H9 (cell line): Measurements from ENCODE around the gene CHDH. TPM values are rescaled to one million over a fixed set of nuclear protein-coding genes. Genes with fewer than 3 reads are reported as not detected.

Source experiments
- DNase-seq: peaks from one replicate; pipeline ENCODE4 v3.0.0-alpha.2; 2017
- H2AFZ ChIP-seq: one replicate; pipeline ENCODE4 v1.6.1; 2013; ENCODE audit warnings: mild to moderate bottlenecking, low read length, control low read depth, moderate library complexity
- H2AK5ac ChIP-seq: 2 replicates; pipeline ENCODE4 v1.6.1; 2013; ENCODE audit warnings: low read length, control low read depth, mixed read lengths; ENCODE audit not compliant: insufficient read length
- H2BK120ac ChIP-seq: one replicate; pipeline ENCODE4 v1.6.1; 2013; ENCODE audit warnings: low read depth, mild to moderate bottlenecking, low read length, control low read depth, inconsistent platforms; ENCODE audit not compliant: poor library complexity, severe bottlenecking
- H2BK12ac ChIP-seq: 2 replicates; pipeline ENCODE4 v1.6.1; 2013; ENCODE audit warnings: low read length, control low read depth, mixed read lengths, low read depth; ENCODE audit not compliant: insufficient read length
- H2BK15ac ChIP-seq: 2 replicates; pipeline ENCODE4 v1.6.1; 2013; ENCODE audit warnings: low read depth, low read length, control low read depth
- H2BK20ac ChIP-seq: one replicate; pipeline ENCODE4 v1.6.1; 2013; ENCODE audit warnings: low read depth, mild to moderate bottlenecking, low read length, control low read depth, inconsistent platforms; ENCODE audit not compliant: poor library complexity, severe bottlenecking
- H2BK5ac ChIP-seq: 2 replicates; pipeline ENCODE4 v1.6.1; 2013; ENCODE audit warnings: low read length, control low read depth, mixed read lengths; ENCODE audit not compliant: insufficient read length
- H3K14ac ChIP-seq: 2 replicates; pipeline ENCODE4 v1.6.1; 2013; ENCODE audit warnings: low read length, control low read depth; ENCODE audit not compliant: insufficient read depth
- H3K18ac ChIP-seq: 2 replicates; pipeline ENCODE4 v1.6.1; 2013; ENCODE audit warnings: low read depth, mild to moderate bottlenecking, mixed read lengths, low read length, control low read depth; ENCODE audit not compliant: insufficient read length
- H3K23ac ChIP-seq: 2 replicates; pipeline ENCODE4 v1.6.1; 2013; ENCODE audit warnings: low read length, control low read depth, mixed read lengths, low read depth; ENCODE audit not compliant: insufficient read length
- H3K23me2 ChIP-seq: 2 replicates; pipeline ENCODE4 v1.6.1; 2013; ENCODE audit warnings: low read depth, mild to moderate bottlenecking, mixed read lengths, low read length, control low read depth; ENCODE audit not compliant: insufficient read length, poor library complexity, severe bottlenecking
- H3K27ac ChIP-seq: 2 replicates; pipeline ENCODE4 v1.5.1; 2013; ENCODE audit warnings: low read length, control low read depth, mixed read lengths, low read depth; ENCODE audit not compliant: insufficient read length
- H3K27me3 ChIP-seq: 2 replicates; pipeline ENCODE4 v1.6.1; 2013; ENCODE audit warnings: low read length, control low read depth, inconsistent platforms; ENCODE audit not compliant: insufficient read depth
- H3K4ac ChIP-seq: 2 replicates; pipeline ENCODE4 v1.6.1; 2013; ENCODE audit warnings: low read depth, mild to moderate bottlenecking, control low read depth, inconsistent platforms, low read length, moderate library complexity
- H3K4me1 ChIP-seq: 2 replicates; pipeline ENCODE4 v1.6.1; 2013; ENCODE audit warnings: low read length, control low read depth, inconsistent platforms; ENCODE audit not compliant: insufficient read depth
- H3K4me2 ChIP-seq: 2 replicates; pipeline ENCODE4 v1.6.1; 2013; ENCODE audit warnings: low read length, control low read depth, mixed read lengths; ENCODE audit not compliant: insufficient read length, insufficient read depth
- H3K56ac ChIP-seq: 2 replicates; pipeline ENCODE4 v1.6.1; 2013; ENCODE audit warnings: low read depth, mild to moderate bottlenecking, mixed read lengths, low read length, control low read depth; ENCODE audit not compliant: insufficient read length
- H3K79me1 ChIP-seq: 2 replicates; pipeline ENCODE4 v1.6.1; 2013; ENCODE audit warnings: low read depth, mild to moderate bottlenecking, moderate library complexity, low read length, control low read depth, inconsistent platforms; ENCODE audit not compliant: insufficient read depth, poor library complexity, severe bottlenecking
- H3K79me2 ChIP-seq: 2 replicates; pipeline ENCODE4 v1.6.1; 2013; ENCODE audit warnings: low read length, control low read depth, inconsistent platforms; ENCODE audit not compliant: insufficient read depth
- H3K9ac ChIP-seq: 2 replicates; pipeline ENCODE4 v1.6.1; 2013; ENCODE audit warnings: low read length, control low read depth, mixed read lengths; ENCODE audit not compliant: insufficient read length; ENCODE audit errors: extremely low read depth
- H3K9me3 ChIP-seq: one replicate; pipeline ENCODE4 v1.6.1; 2013; ENCODE audit warnings: low read depth, low read length, inconsistent platforms; ENCODE audit not compliant: control insufficient read depth
- H3T11ph ChIP-seq: one replicate; pipeline ENCODE4 v1.6.1; 2013; ENCODE audit warnings: mild to moderate bottlenecking, low read length, control low read depth, inconsistent platforms
- H4K20me1 ChIP-seq: one replicate; pipeline ENCODE4 v1.6.1; 2013; ENCODE audit not compliant: control insufficient read depth, insufficient read length, insufficient read depth
- H4K5ac ChIP-seq: 2 replicates; pipeline ENCODE4 v1.6.1; 2013; ENCODE audit warnings: low read depth, mild to moderate bottlenecking, mixed read lengths, low read length, control low read depth; ENCODE audit not compliant: insufficient read length
- H4K8ac ChIP-seq: replicated peaks from 2 replicates; pipeline ENCODE4 v1.6.1; 2013; ENCODE audit warnings: low read length, control low read depth, mixed read lengths, low read depth; ENCODE audit not compliant: insufficient read length
- H4K91ac ChIP-seq: 2 replicates; pipeline ENCODE4 v1.6.1; 2013; ENCODE audit warnings: low read depth, mild to moderate bottlenecking, moderate library complexity, mixed read lengths, low read length, control low read depth; ENCODE audit not compliant: insufficient read length
- H3K27ac Mint-ChIP-seq, 3 experiments: 2 replicates in 2 of 3; 3 replicates in 1 of 3; pipeline ENCODE4 v1.8.0; 2020 to 2021; ENCODE audit warnings: mixed read lengths in 3 of 3, mild to moderate bottlenecking in 1 of 3, moderate library complexity in 1 of 3
- H3K27me3 Mint-ChIP-seq: 2 replicates; pipeline ENCODE4 v1.8.0; 2021; ENCODE audit warnings: low read depth, mild to moderate bottlenecking, moderate library complexity, mixed read lengths
- H3K36me3 Mint-ChIP-seq, 3 experiments: 2 replicates in 2 of 3; 3 replicates in 1 of 3; pipeline ENCODE4 v1.8.0; 2020 to 2021; ENCODE audit warnings: low read depth in 3 of 3, mixed read lengths in 3 of 3; ENCODE audit not compliant: insufficient read depth in 1 of 3
- H3K4me1 Mint-ChIP-seq, 2 experiments: 2 replicates each; pipeline ENCODE4 v1.8.0; 2020; ENCODE audit warnings: mixed read lengths in 2 of 2
- H3K4me3 Mint-ChIP-seq, 2 experiments: 2 replicates in 1 of 2; 3 replicates in 1 of 2; pipeline ENCODE4 v1.8.0; 2020 to 2021; ENCODE audit warnings: mild to moderate bottlenecking in 2 of 2, mixed read lengths in 2 of 2, moderate library complexity in 1 of 2
- H3K9me3 Mint-ChIP-seq, 2 experiments: 2 replicates in 1 of 2; 3 replicates in 1 of 2; pipeline ENCODE4 v1.8.0; 2020; ENCODE audit warnings: mild to moderate bottlenecking in 2 of 2, mixed read lengths in 2 of 2, moderate library complexity in 1 of 2
- WGBS: extraction: QIAGEN DNeasy Blood & Tissue Kit; methylation state at CpG from one replicate; pipeline ENCODE4 v1.1.7; 2013; ENCODE audit warnings: missing lambda C conversion rate, low lambda C conversion rate, mixed read lengths; ENCODE audit not compliant: insufficient read length; ENCODE audit errors: extremely low coverage; 5-methylcytosine and 5-hydroxymethylcytosine counted together
- total RNA-seq: library from RNA; stranded (reverse); gene quantifications from 2 replicates; pipeline ENCODE4 v1.2.1, GENCODE V29; 2021
- TF ChIP-seq, protein P1 (sequence below): fragments of 200-600 bp; sonication (generic); conservative IDR thresholded peaks from 3 replicates; pipeline ENCODE4 v1.8.0; 2021; ENCODE audit warnings: antibody characterized with exemption, mild to moderate bottlenecking

CHDH gene
- total RNA-seq, 1 experiment from 2014 or later = 11.0 TPM

DNA sequence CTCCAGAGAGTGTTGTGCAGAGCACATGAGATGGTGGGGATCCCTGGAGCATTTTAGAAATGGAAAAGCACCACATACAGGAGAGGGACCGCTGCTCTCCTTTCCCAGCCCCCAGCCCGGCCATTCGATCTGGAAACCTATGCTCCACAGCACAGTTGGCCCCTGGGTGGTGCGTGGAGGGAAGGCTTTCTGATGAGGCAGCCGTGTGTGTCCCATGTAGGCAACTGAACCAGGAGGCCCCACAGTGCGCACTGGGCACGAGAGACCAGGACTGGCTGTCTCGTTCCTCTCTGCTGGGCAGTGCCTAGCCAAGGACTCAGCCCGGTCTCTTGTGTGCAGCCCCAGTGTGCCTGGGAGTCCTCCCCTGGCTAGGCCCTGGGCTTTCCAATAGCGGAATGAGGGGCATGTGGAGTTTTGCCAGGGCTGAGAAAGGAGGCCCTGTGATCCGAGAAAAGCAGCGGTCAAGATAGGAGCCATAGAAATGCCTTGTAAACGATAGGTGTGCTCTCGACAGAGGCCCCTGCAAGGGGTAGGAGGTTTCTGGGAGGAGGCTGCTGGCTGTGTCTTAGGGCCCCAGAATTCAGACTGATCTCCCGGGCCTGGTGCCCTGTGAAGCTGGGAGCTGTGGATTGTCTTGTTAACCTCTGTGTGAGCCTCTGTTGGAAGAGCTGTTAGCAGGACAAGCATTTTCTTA is 39.0 kb downstream of the CHDH start:
- H3K4me1 ChIP-seq = no peaks in the 10 kb centered on the region; the same call in 1 of the 2 replicates
- Mint-ChIP-seq H3K27me3 (no peaks in the 10 kb centered on the region; the same call in 1 of the 2 replicates), H3K4me3 (no peak overlapping the region), H3K4me1 (peaks cover 14 to 18% of the 10 kb centered on the region in 2 experiments), H3K9me3 (no peaks in the 10 kb centered on the region), H3K36me3 (no peaks in the 10 kb centered on the region), H3K27ac (peak overlapping the region in 1 of 3 experiments; percentile 61; a peak in 2 of 7 replicates)
- no peaks in the 10 kb centered on the region for H3K23me2 ChIP-seq
- no peak overlapping the region for H4K8ac ChIP-seq
- no peak overlapping the region for H3K23ac ChIP-seq
- H4K5ac ChIP-seq = no peak overlapping the region
- H2BK15ac ChIP-seq = no peak overlapping the region
- H3K56ac ChIP-seq = no peak overlapping the region
- no peak overlapping the region for H2BK5ac ChIP-seq
- no peaks in the 10 kb centered on the region for H4K20me1 ChIP-seq
- H3K79me1 ChIP-seq = no peaks in the 10 kb centered on the region
- H3T11ph ChIP-seq = no peak overlapping the region
- H4K91ac ChIP-seq = no peak overlapping the region
- no peak overlapping the region for H3K27ac ChIP-seq
- no peak overlapping the region for H3K14ac ChIP-seq
- no peaks in the 10 kb centered on the region for H3K27me3 ChIP-seq
- H3K4ac ChIP-seq = no peak overlapping the region
- peak; percentile 20 for DNase-seq
- H2BK12ac ChIP-seq = no peak overlapping the region
- no peaks in the 10 kb centered on the region for H3K79me2 ChIP-seq
- TF ChIP-seq, protein P1, sequence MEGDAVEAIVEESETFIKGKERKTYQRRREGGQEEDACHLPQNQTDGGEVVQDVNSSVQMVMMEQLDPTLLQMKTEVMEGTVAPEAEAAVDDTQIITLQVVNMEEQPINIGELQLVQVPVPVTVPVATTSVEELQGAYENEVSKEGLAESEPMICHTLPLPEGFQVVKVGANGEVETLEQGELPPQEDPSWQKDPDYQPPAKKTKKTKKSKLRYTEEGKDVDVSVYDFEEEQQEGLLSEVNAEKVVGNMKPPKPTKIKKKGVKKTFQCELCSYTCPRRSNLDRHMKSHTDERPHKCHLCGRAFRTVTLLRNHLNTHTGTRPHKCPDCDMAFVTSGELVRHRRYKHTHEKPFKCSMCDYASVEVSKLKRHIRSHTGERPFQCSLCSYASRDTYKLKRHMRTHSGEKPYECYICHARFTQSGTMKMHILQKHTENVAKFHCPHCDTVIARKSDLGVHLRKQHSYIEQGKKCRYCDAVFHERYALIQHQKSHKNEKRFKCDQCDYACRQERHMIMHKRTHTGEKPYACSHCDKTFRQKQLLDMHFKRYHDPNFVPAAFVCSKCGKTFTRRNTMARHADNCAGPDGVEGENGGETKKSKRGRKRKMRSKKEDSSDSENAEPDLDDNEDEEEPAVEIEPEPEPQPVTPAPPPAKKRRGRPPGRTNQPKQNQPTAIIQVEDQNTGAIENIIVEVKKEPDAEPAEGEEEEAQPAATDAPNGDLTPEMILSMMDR = no peak
- H2BK120ac ChIP-seq = no peak overlapping the region
- no peak overlapping the region for H2BK20ac ChIP-seq
- H3K9me3 ChIP-seq = no peaks in the 10 kb centered on the region
- no CpG with 5 or more reads among the region's 15 CpGs for WGBS
- H3K4me2 ChIP-seq = no peak overlapping the region
- no peak overlapping the region for H3K9ac ChIP-seq
- peak overlapping the region; percentile 7 for H3K18ac ChIP-seq
- H2AFZ ChIP-seq = no peak overlapping the region
- H2AK5ac ChIP-seq = no peak overlapping the region
